Adrenal gland (tissue), 12 donors: ENCODE measurements around the gene PPIL1. TPM values are rescaled to one million over a fixed set of nuclear protein-coding genes. Genes with fewer than 3 reads are reported as not detected.

Source experiments
- DNase-seq, 7 donors: peaks; one replicate each; pipeline ENCODE4 v3.0.0-alpha.2; 2019 to 2020
- H3K27ac ChIP-seq, 5 donors: fragments of 200-600 bp; sonication (generic) in 4 of 5; 1 replicate in 3 of 5; 2 replicates in 2 of 5; pipeline versions ENCODE4 v1.5.1 to v1.8.0; 2016 to 2020; ENCODE audit warnings: mild to moderate bottlenecking in 1 of 5
- H3K27me3 ChIP-seq: fragments of 200-600 bp; 2 replicates; pipeline ENCODE4 v1.8.0; 2021
- H3K36me3 ChIP-seq, 2 donors: fragments of 200-600 bp; replicated peaks in 1 of 2; 1 replicate in 1 of 2; 2 replicates in 1 of 2; pipeline versions ENCODE4 v1.5.1 to v1.8.0; 2018 to 2022
- H3K4me1 ChIP-seq, 2 donors: fragments of 200-600 bp; replicated peaks in 1 of 2; 1 replicate in 1 of 2; 2 replicates in 1 of 2; pipeline versions ENCODE4 v1.5.1 to v1.8.0; 2018 to 2021
- H3K4me3 ChIP-seq, 4 donors: fragments of 200-600 bp; sonication (generic) in 3 of 4; one replicate each; pipeline ENCODE4 v1.5.1; 2016 to 2018
- H3K9me3 ChIP-seq, 3 donors: fragments of 200-600 bp; sonication (generic) in 1 of 3; replicated peaks in 1 of 3; 1 replicate in 2 of 3; 2 replicates in 1 of 3; pipeline versions ENCODE4 v1.5.1 to v1.8.0; 2016 to 2021
- CTCF ChIP-seq, 6 experiments: fragments of 450-650 bp in 4 of 6; fragments of 200-600 bp in 2 of 6; sonication (generic) in 1 of 6; IDR thresholded peaks; 1 replicate in 5 of 6; 2 replicates in 1 of 6; pipeline versions ENCODE4 v1.5.1 to v1.8.0; 2016 to 2021; ENCODE audit warnings: antibody characterized with exemption in 6 of 6, mild to moderate bottlenecking in 2 of 6, moderate library complexity in 1 of 6
- POLR2A ChIP-seq, 2 donors: fragments of 450-650 bp; IDR thresholded peaks; one replicate each; pipeline ENCODE4 v1.6.1; 2017; ENCODE audit warnings: antibody characterized with exemption in 2 of 2, mild to moderate bottlenecking in 2 of 2, moderate library complexity in 1 of 2
- WGBS, 4 donors: extraction: QIAGEN DNeasy Blood & Tissue Kit in 2 of 4; methylation state at CpG; one replicate each; pipeline versions ENCODE4 v1.1.5 to v1.1.7; 2013 to 2017; 5-methylcytosine and 5-hydroxymethylcytosine counted together
- intact Hi-C, 2 donors: fragments of 100-400 bp; cut with DNase I; formaldehyde crosslinking; loops; one replicate each; pipeline versions ENCODE4 v1.14.1 to v1.15.0; 2022 to 2023
- polyA plus RNA-seq, 3 donors: library from polyadenylated mRNA; stranded (reverse); fragments of 200-250 nt in 2 of 3; fragments of 350-450 nt in 1 of 3; fragmentation: Illumina TruSeq in 1 of 3; extraction: RNeasy Lipid Tissue Mini Kit (QIAGEN cat#74804) in 1 of 3; gene quantifications; one replicate each; pipeline ENCODE4 v1.2.3, GENCODE V29; 2013 to 2014
- total RNA-seq, 9 donors: library from RNA; depleted of rRNA in 4 of 9; stranded (reverse); fragments of >200 nt in 4 of 9; fragments of 120-200 nt in 1 of 9; fragmentation: NEBNext Ultra II Directional in 1 of 9; extraction: Animal tissue kit (Norgen Biotek cat#: 25700) in 1 of 9; gene quantifications; one replicate each; pipeline versions ENCODE4 v1.1.0 to v1.2.4, GENCODE V29; 2013 to 2023
- donor health status: healthy with polysubstance abuse.
- donor health status: Bipolar disorder and iron deficiency.
- donor health status: DM: yes; HTN: yes; CAD: no.
- donor health status: DM: no; HTN: no; CAD: no.
- donor health status: DM: no; HTN: no; CAD: no.
- donor health status: DM: yes; HTN: yes; CAD: no.

Gene PPIL1
- total and polyA plus RNA-seq, 12 donors, result 8.2 to 138 (median 49.9) TPM

- 7 to 22% (median 11%) methylated on average over 12 to 57 of the region's 57 CpGs for WGBS, 4 donors
- peak within 1 kb of the TSS in 2 of 4 donors; percentile 6 to 62 for H3K4me3 ChIP-seq
- no peaks in the 10 kb centered on the region for H3K27me3 ChIP-seq
- no peak within 1 kb of the TSS for H3K27ac ChIP-seq
- no peaks in the 10 kb centered on the region for H3K9me3 ChIP-seq
- TF ChIP-seq POLR2A (IDR thresholded peaks at IDR 0.05) (no peak), CTCF (IDR thresholded peaks at IDR 0.05) (no peak)
- H3K36me3 ChIP-seq, result no peaks in the 10 kb centered on the region
- H3K4me1 ChIP-seq, result peaks cover 15 to 18% of the 10 kb centered on the region in 2 donors
- no peak for DNase-seq
- intact Hi-C loops, result no loop called here
Observed at GRCh38 chr6:36838896-36839748, 35.5 kb downstream of the PPIL1 start, which contains the start of gene CPNE5. Gene CPNE5 (minus strand): TSS chr6:36839444. CDS start chr6:36839377, 67 bp downstream.

- H3K4me1 ChIP-seq, result peaks cover 15 to 18% of the 10 kb centered on the region in 2 donors
- no peaks in the 10 kb centered on the region for H3K36me3 ChIP-seq
- 93 to 100% (median 98%) methylated on average over 6 of the region's 6 CpGs for WGBS, 4 donors
- H3K9me3 ChIP-seq, result no peaks in the 10 kb centered on the region
- no peak for DNase-seq
- no peak overlapping the region for H3K27ac ChIP-seq
- intact Hi-C loops, result no loop called here
- no peak overlapping the region for H3K4me3 ChIP-seq
- H3K27me3 ChIP-seq, result no peaks in the 10 kb centered on the region
- TF ChIP-seq POLR2A (IDR thresholded peaks at IDR 0.05) (no peak), CTCF (IDR thresholded peaks at IDR 0.05) (no peak)
Observed at GRCh38 chr6:36837686-36838085, 36.9 kb downstream of the PPIL1 start.

- Histone ChIP-seq H3K36me3 (no peaks in the 10 kb centered on the region), H3K4me3 (no peak overlapping the region), H3K27ac (no peak overlapping the region), H3K27me3 (no peaks in the 10 kb centered on the region), H3K9me3 (no peaks in the 10 kb centered on the region), H3K4me1 (peaks cover 15 to 18% of the 10 kb centered on the region in 2 donors)
- TF ChIP-seq POLR2A (IDR thresholded peaks at IDR 0.05) (no peak), CTCF (IDR thresholded peaks at IDR 0.05) (no peak)
- intact Hi-C loops, result no loop called here
- WGBS, 4 donors, result 95 to 100% (median 98%) methylated on average over 2 of the region's 2 CpGs
- DNase-seq, result no peak
Observed at GRCh38 chr6:36837022-36837339, 37.6 kb downstream of the PPIL1 start.

GRCh38 chr6:36836111-36837021, 38.2 kb downstream of the PPIL1 start:
- Histone ChIP-seq H3K27me3 (no peaks in the 10 kb centered on the region), H3K4me3 (no peak overlapping the region), H3K4me1 (peaks cover 15% of the 10 kb centered on the region in 2 donors), H3K27ac (no peak overlapping the region), H3K36me3 (no peaks in the 10 kb centered on the region), H3K9me3 (no peaks in the 10 kb centered on the region)
- no peak for TF ChIP-seq CTCF (IDR thresholded peaks at IDR 0.05)
- TF ChIP-seq POLR2A (IDR thresholded peaks at IDR 0.05), result no peak
- DNase-seq, result no peak
- WGBS, 4 donors, result 82 to 97% (median 94%) methylated on average over 3 of the region's 3 CpGs
- intact Hi-C loops, result no loop called here
